ENCODE data around the gene ZBTB20. TPM values are rescaled to one million over a fixed set of nuclear protein-coding genes. Genes with fewer than 3 reads are reported as not detected.
"Not testable (repeated sequence)": the region's sequence is repeated elsewhere in the genome, so short reads cannot be mapped to it uniquely, and the experiment has no call there.

ZBTB20 gene
- total RNA-seq, 1 experiment from 2014 or later = 6.0 TPM

DNA sequence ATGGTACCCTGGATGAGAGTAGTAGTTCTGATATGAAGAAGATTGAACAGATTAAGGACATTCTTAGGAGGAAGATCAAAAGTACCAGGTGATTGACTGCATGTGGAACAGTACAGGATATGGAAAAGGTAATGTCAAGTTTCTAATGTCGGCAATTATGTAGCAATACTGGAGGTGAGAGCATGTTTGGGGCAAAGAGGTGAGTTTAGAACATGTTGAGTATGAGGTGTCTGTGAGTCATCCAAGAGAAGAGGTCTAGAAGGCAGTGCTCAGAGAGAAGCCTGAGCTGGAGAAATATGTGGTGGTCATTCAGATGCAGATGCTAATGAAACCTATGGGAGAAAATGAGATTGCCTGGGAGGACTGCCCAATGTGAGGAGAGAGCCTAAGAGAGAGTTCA lies 305.6 kb downstream of the ZBTB20 start:
- peak; percentile 70 for DNase-seq (ENCODE audit: low read depth)

DNA sequence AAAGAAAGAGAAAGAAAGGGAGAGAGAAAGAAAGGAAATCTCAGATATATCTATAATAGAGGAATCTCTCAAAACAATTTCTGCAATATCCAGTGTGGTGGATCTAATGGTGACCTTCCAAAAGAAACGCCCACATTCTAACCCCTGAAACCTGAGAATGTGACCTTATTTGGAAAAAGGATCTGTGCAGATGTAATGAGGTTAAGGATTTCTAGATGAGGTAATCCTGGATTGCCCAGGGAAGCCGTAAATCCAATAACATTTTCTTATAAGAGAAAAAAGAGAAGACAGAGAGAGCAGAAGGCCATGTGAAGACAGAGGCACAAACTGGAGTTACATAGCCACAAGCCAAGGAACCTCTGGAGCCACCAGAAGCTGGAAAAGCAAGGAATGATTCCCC lies 307.6 kb downstream of the ZBTB20 start:
- DNase-seq (ENCODE audit: low read depth) = peak; percentile 22

GRCh38 chr3:114838025-114838424 lies 309.1 kb downstream of the ZBTB20 start:
- DNase-seq (ENCODE audit: low read depth) = no peak

DNA sequence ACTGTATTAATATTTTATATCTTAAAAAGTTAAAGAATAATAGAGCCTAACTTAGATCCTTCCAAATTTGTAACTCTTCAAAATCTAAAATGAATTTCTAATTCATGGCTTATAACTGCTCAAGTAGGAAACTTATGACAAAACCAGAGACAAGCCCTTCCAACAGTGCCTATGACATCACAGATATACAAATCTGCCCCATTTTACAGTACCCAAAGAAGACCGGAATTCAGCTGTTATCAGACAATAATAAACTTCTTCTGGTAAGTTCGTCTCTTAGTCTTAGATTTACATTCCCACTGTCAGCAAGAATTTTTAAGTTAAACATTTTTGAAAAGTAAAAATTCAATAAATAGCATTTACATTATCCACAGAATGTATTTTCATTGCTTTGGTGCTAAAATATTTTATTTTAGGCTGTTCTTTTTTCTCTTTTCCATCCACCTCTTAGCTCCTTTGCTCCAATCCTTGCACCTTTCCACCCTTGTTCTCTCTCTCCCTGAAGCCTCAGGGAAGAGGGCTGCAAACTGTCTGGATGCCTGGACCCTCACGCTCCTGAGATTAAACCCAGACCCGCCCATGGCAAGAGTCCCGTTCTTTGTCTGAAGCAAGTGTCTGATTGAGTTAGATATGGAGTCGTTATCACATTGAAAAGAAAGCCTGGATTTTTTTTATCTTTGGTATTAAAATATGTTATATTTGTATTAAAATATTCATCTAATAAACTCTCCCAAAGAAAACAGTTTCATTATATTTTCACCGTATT lies 312.7 kb downstream of the ZBTB20 start:
- no peak for DNase-seq (ENCODE audit: low read depth)

GRCh38 chr3:114831861-114832260 lies 315.2 kb downstream of the ZBTB20 start:
- DNase-seq (ENCODE audit: low read depth) = no peak

GRCh38 chr3:114830652-114831051 lies 316.4 kb downstream of the ZBTB20 start:
- DNase-seq (ENCODE audit: low read depth) = no peak

- DNase-seq (ENCODE audit: low read depth) = no peak
These were observed 317.3 kb downstream of the ZBTB20 start for GRCh38 chr3:114829783-114830182.

- DNase-seq (ENCODE audit: low read depth) = peak; percentile 44
These were observed 319.6 kb downstream of the ZBTB20 start for GRCh38 chr3:114827495-114827894.

- no peak for DNase-seq (ENCODE audit: low read depth)
These were observed 323.1 kb downstream of the ZBTB20 start for GRCh38 chr3:114824014-114824413.

DNA sequence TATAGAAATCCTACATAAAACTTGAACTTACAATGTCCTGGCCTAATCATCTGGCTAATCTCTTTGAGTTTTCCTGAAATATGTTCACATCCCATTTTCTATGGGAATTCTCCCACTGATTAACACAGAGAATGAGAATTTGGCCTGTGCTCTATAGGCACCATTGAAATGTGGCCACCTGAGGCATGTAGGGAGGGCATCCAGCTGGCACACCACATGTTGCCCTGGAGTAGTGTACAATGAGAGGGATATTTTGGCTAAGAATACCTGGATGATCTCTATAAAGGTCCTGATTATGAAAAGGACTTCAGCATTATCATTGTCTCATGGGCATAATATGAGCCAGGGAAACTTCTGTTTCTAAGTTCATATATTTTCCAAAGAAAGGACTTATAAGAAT lies 324.0 kb downstream of the ZBTB20 start:
- no peak for DNase-seq (ENCODE audit: low read depth)

DNA sequence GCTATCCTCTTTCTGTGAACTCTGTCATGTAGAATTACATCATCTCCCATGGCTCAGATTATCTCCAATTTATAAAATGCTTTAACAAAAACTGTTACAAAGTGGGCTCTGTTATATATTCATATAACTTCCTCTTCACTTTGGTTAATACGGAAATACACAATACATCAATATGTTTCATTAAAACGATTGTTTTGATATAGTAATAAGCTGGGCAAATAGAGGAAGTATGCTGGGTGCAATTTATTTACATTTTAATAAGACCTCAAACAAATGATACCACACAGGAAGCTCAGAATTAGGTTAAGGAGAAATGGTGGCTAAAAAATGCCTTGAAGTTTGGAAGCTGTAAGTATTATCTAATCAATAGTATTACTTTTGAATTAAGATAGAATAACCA lies 331.0 kb downstream of the ZBTB20 start:
- DNase-seq (ENCODE audit: low read depth) = no peak

DNA sequence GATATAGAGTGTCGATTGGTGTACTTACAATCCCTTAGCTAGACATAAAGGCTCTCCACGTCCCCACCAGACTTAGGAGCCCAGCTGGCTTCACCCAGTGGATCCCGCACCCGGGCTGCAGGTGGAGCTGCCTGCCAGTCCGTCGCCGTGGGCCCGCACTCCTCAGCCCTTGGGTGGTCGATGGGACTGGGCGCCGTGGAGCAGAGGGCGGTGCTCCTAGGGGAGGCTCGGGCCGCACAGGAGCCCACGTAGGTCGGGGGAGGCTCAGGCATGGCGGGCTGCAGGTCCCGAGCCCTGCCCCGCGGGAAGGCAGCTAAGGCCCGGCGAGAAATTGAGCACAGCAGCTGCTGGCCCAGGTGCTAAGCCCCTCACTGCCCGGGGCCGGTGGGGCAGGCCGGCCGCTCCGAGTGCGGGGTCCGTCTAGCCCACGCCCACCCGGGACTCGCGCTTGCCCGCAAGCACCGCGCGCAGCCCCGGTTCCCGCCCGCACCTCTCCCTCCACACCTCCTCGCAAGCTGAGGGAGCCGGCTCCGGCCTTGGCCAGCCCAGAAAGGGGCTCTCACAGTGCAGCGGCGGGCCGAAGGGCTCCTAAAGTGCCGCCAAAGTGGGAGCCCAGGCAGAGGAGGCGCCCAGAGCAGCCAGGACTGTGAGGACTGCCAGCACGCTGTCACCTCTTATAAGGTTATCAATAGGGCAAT lies 334.4 kb downstream of the ZBTB20 start:
- not testable (repeated sequence) for DNase-seq (ENCODE audit: low read depth)

DNA sequence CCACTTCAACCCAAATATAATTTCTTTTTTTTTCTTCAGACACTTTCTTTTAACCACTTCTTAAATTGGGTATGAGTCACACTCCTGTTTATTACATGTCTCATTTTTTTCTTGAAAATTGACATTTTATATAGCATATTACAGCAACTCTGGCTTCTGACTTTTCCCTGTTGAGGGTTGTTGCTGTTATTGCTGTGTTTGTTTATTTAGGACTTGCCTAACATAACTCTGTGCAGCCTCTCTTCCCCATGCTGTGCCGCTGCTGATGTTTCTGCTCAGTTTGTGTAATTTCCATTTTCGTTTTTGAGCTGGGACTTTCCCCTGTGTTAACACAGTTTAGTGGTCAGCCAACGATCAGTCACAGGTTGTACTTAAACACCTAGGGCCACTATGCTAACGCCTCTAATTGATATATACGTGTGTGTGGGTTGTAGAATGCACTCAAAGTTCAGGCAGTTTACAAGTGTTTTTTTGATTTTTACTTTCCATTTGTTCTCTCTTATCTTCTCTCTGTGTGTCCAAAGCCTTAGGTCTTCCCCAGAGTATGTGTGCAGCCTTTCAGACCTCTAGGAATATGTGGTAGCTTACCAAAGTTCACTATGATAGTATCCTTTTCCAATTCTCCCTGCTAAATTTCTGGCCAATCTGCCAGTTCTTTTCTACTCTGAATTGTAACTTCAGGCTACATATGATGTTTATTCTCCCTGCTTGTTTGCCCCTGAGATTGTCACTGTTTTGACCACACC lies 337.2 kb downstream of the ZBTB20 start:
- peak; percentile 26 for DNase-seq (ENCODE audit: low read depth)

DNA sequence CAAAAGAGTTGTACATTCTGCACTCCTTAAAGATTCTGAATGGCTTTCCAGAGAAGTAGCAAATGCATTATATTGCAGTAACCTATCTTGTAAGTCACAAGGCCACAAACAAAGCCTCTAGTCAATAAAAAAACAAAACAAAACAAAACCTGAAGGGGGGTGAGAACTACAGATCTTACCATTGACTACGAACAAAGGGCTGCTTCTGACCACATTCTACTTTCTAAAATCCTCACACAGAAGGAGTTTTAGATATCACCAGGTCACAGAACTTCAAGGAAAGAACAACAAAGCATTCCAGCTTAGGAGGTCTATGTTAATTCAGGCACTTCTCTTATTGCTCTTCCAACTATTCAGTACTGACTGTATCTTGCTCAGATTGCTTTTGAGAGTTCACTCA lies 343.0 kb downstream of the ZBTB20 start:
- DNase-seq (ENCODE audit: low read depth) = no peak

GRCh38 chr3:114803042-114803695 lies 343.9 kb downstream of the ZBTB20 start:
- no peak for DNase-seq (ENCODE audit: low read depth)

DNA sequence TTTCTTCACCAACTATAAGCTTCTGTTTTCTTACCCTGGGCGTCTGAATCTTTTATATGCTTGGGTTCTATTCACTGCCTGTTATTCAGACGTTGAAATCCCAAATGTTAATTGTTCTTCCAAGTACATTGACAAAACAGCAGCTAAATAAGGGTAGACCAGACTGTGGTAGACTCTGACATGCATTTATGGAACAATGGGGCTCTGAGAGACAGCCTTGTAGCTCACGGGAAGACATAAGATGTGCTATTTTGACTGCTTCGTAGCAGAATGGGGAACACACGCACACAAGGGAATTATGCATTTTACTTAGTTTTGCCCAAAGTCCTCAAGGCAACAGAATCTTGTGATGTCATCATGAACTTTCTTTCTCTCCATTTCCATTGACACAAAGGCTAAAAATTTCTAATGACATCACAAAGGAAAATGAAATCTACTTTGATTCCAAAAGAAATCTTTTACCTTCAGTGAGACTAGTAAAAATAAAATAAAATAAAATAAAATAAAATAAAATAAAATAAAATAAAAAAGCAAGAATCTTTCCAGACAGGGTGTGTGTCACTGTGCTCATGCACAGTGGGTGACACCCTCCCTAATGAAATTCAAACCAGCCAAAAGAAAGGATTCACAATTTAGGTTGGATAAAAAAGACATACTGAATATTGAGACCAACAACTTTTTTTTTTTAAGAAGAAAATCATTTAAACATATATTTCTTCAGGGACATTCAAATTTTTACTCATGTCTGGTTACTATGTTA lies 346.6 kb downstream of the ZBTB20 start:
- no peak for DNase-seq (ENCODE audit: low read depth)

DNA sequence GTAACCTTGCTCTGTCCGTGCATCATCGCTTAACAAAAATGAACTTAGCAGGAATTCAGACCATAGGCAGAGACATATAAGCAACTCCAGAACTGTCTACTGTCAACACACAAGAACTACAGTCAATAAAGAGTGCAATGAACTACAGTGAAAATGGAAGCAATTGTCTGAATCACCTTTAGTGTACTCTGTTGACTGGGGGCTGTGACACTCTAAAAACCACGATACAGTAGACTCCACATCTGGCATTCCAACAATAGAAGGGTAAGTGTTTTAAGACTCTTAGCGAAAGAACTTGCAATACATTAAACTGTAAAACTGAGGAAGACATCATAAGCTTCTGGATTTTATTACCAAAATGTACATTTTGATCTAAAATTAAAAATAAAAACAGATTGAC lies 347.3 kb downstream of the ZBTB20 start:
- peak; percentile 11 for DNase-seq (ENCODE audit: low read depth)

DNA sequence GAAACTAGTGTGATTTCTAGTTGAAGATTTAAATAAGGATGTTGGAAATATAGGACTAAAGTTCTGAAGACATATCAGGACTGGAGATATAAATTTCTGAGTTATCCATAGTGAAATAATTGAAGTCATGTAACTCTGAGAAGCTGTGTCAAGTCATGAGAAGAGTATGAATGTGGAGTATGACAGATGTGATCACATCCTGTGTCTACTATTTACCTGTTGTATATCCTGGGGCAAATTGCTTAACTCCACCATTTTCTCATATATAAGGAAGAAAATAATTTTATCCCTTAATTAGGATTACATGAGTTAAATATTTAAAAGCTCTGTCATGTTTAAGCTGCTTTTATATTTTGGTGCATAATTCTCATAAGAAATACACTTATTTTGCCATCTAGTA lies 350.3 kb downstream of the ZBTB20 start:
- no peak for DNase-seq (ENCODE audit: low read depth)

GRCh38 chr3:114794894-114795630 lies 352.0 kb downstream of the ZBTB20 start:
- no peak for DNase-seq (ENCODE audit: low read depth)
